SK-N-SH treated with all-trans-retinoic acid at 6 μM for 48 hours (cell line): ENCODE results near the gene AUTS2.
A peak's percentile ranks its signal among the peaks of the same experiment; 100 is the strongest.

Experiments used
- ATAC-seq: fragments of 200-7000 bp; cut with Tn5 transposase; 3 replicates; pipeline ENCODE4 v1.9.1; 2020; ENCODE audit warnings: mild to moderate bottlenecking, moderate library complexity
- ARNTL ChIP-seq: fragments of 450-650 bp; formaldehyde crosslinking; IDR thresholded peaks from 2 replicates; pipeline ENCODE4 v1.5.0; 2020; ENCODE audit warnings: low read depth, mild to moderate bottlenecking, moderate library complexity, borderline replicate concordance
- BACH2 ChIP-seq: fragments of 250-450 bp; sonication (Bioruptor Pico); IDR thresholded peaks from 2 replicates; pipeline ENCODE4 v1.9.0; 2021; ENCODE audit warnings: mild to moderate bottlenecking, borderline replicate concordance
- CSDC2 ChIP-seq: fragments of 250-450 bp; sonication (Bioruptor Pico); IDR thresholded peaks from 2 replicates; pipeline ENCODE4 v1.5.0; 2020; ENCODE audit warnings: mild to moderate bottlenecking, moderate library complexity
- CSRNP3 ChIP-seq: fragments of 250-450 bp; sonication (Bioruptor Pico); IDR thresholded peaks from 2 replicates; pipeline ENCODE4 v1.5.1; 2021; ENCODE audit warnings: mild to moderate bottlenecking, moderate library complexity
- ESRRG ChIP-seq: fragments of 250-450 bp; sonication (Bioruptor Pico); IDR thresholded peaks from 2 replicates; pipeline ENCODE4 v1.6.1; 2021; ENCODE audit warnings: mild to moderate bottlenecking
- GLIS3 ChIP-seq: fragments of 250-450 bp; sonication (Bioruptor Pico); IDR thresholded peaks from 2 replicates; pipeline ENCODE4 v1.5.0; 2020; ENCODE audit warnings: mild to moderate bottlenecking, moderate library complexity
- ISL1 ChIP-seq: fragments of 250-450 bp; sonication (Bioruptor Pico); IDR thresholded peaks from 2 replicates; pipeline ENCODE4 v2.1.2; 2022; ENCODE audit warnings: mild to moderate bottlenecking, moderate library complexity
- OSR1 ChIP-seq: fragments of 250-450 bp; sonication (Bioruptor Pico); IDR thresholded peaks from 2 replicates; pipeline ENCODE4 v1.8.0; 2022; ENCODE audit warnings: moderate library complexity, mild to moderate bottlenecking, inconsistent platforms
- PATZ1 ChIP-seq: fragments of 250-450 bp; sonication (Bioruptor Pico); IDR thresholded peaks from 2 replicates; pipeline ENCODE4 v1.8.0; 2020; ENCODE audit warnings: mild to moderate bottlenecking, moderate library complexity, borderline replicate concordance
- POU6F1 ChIP-seq: fragments of 250-450 bp; sonication (Bioruptor Pico); IDR thresholded peaks from 2 replicates; pipeline ENCODE4 v1.8.0; 2021; ENCODE audit warnings: low read depth, mild to moderate bottlenecking, moderate library complexity, borderline replicate concordance
- RARB ChIP-seq: fragments of 250-450 bp; sonication (Bioruptor Pico); IDR thresholded peaks from 2 replicates; pipeline ENCODE4 v1.8.0; 2021; ENCODE audit warnings: mild to moderate bottlenecking, moderate library complexity
- SNAI2 ChIP-seq: fragments of 250-450 bp; sonication (Bioruptor Pico); IDR thresholded peaks from 2 replicates; pipeline ENCODE4 v1.5.0; 2020; ENCODE audit warnings: mild to moderate bottlenecking, moderate library complexity
- TCF4 ChIP-seq: fragments of 250-450 bp; sonication (Bioruptor Pico); IDR thresholded peaks from 2 replicates; pipeline ENCODE4 v1.8.0; 2021; ENCODE audit warnings: mild to moderate bottlenecking, moderate library complexity, borderline replicate concordance
- TOX ChIP-seq: fragments of 250-450 bp; sonication (Bioruptor Pico); IDR thresholded peaks from 2 replicates; pipeline ENCODE4 v1.8.0; 2021; ENCODE audit warnings: mild to moderate bottlenecking, moderate library complexity, borderline replicate concordance
- TSHZ2 ChIP-seq: fragments of 250-450 bp; sonication (Bioruptor Pico); IDR thresholded peaks from 2 replicates; pipeline ENCODE4 v1.5.0; 2020; ENCODE audit warnings: mild to moderate bottlenecking, moderate library complexity
- ZC3H10 ChIP-seq: fragments of 250-450 bp; sonication (Bioruptor Pico); IDR thresholded peaks from 2 replicates; pipeline ENCODE4 v1.5.1; 2021; ENCODE audit warnings: mild to moderate bottlenecking, moderate library complexity
- ZFP3 ChIP-seq: fragments of 250-450 bp; sonication (Bioruptor Pico); IDR thresholded peaks from 2 replicates; pipeline ENCODE4 v1.5.0; 2020; ENCODE audit warnings: mild to moderate bottlenecking, moderate library complexity
- ZFP30 ChIP-seq: fragments of 450-650 bp; formaldehyde crosslinking; IDR thresholded peaks from 2 replicates; pipeline ENCODE4 v1.5.0; 2022; ENCODE audit warnings: mild to moderate bottlenecking, moderate library complexity
- ZNF565 ChIP-seq: fragments of 450-650 bp; formaldehyde crosslinking; conservative IDR thresholded peaks from 2 replicates; pipeline ENCODE4 v1.5.0; 2020; ENCODE audit warnings: low read depth, mild to moderate bottlenecking, moderate library complexity
- ZNF70 ChIP-seq: fragments of 450-650 bp; formaldehyde crosslinking; IDR thresholded peaks from 2 replicates; pipeline ENCODE4 v1.5.0; 2020; ENCODE audit warnings: mild to moderate bottlenecking, moderate library complexity
- ZNF8 ChIP-seq: fragments of 450-650 bp; formaldehyde crosslinking; IDR thresholded peaks from 2 replicates; pipeline ENCODE4 v1.5.0; 2020; ENCODE audit warnings: mild to moderate bottlenecking, moderate library complexity

Gene AUTS2

GRCh38 chr7:70667406-70667805 lies 1069.1 kb downstream of the AUTS2 start:
- no peak for TF ChIP-seq ZFP3 (CRISPR knock-in tag)
- no peak for TF ChIP-seq POU6F1
- TF ChIP-seq CSDC2: no peak
- TF ChIP-seq ZNF70 (CRISPR knock-in tag): no peak
- no peak for TF ChIP-seq ZNF8 (CRISPR knock-in tag)
- TF ChIP-seq ZNF565: no peak
- no peak for TF ChIP-seq ESRRG (CRISPR knock-in tag)
- no peak for TF ChIP-seq OSR1 (CRISPR knock-in tag)
- no peak for TF ChIP-seq TOX (CRISPR knock-in tag)
- TF ChIP-seq CSRNP3 (CRISPR knock-in tag): no peak
- TF ChIP-seq TCF4 (CRISPR knock-in tag): no peak
- no peak for TF ChIP-seq ZC3H10 (CRISPR knock-in tag)
- no peak for TF ChIP-seq BACH2 (CRISPR knock-in tag)
- TF ChIP-seq TSHZ2 (CRISPR knock-in tag): no peak
- TF ChIP-seq RARB: no peak
- TF ChIP-seq, all 23 proteins: peak for 0
- ATAC-seq: no peak

- peak; percentile 24; the same call in 1 of the 3 replicates for ATAC-seq
These were observed 1070.5 kb downstream of the AUTS2 start for GRCh38 chr7:70668606-70669358.

More at GRCh38 chr7:70668606-70669358, 1070.5 kb downstream of the AUTS2 start:
- TF ChIP-seq SNAI2: no peak
- TF ChIP-seq ZNF70 (CRISPR knock-in tag): no peak
- no peak for TF ChIP-seq TCF4 (CRISPR knock-in tag)
- no peak for TF ChIP-seq ZNF565
- TF ChIP-seq BACH2 (CRISPR knock-in tag): no peak
- TF ChIP-seq CSRNP3 (CRISPR knock-in tag): no peak
- TF ChIP-seq ISL1: no peak
- no peak for TF ChIP-seq PATZ1
- TF ChIP-seq ZFP3 (CRISPR knock-in tag): no peak
- no peak for TF ChIP-seq GLIS3 (CRISPR knock-in tag)
- no peak for TF ChIP-seq POU6F1
- TF ChIP-seq ARNTL (CRISPR knock-in tag): no peak
- no peak for TF ChIP-seq ZFP30 (CRISPR knock-in tag)
- no peak for TF ChIP-seq RARB
